Hepatocyte (in vitro differentiated cells): ENCODE results near the gene NIM1K. TPM values are rescaled to one million over a fixed set of nuclear protein-coding genes. Genes with fewer than 3 reads are reported as not detected.
"Not testable (repeated sequence)": the region's sequence is repeated elsewhere in the genome, so short reads cannot be mapped to it uniquely, and the experiment has no call there.

Experiments used
- DNase-seq: peaks from one replicate; pipeline ENCODE4 v3.0.0-alpha.2; 2016; ENCODE audit warnings: low spot score
- H2AFZ ChIP-seq: fragments of 200-600 bp; sonication (generic); 2 replicates; pipeline ENCODE4 v1.6.0; 2016; ENCODE audit warnings: antibody characterized with exemption, mild to moderate bottlenecking
- H3K27ac ChIP-seq: fragments of 200-600 bp; sonication (generic); 2 replicates; pipeline ENCODE4 v1.5.1; 2016; ENCODE audit warnings: mild to moderate bottlenecking
- H3K27me3 ChIP-seq: fragments of 200-600 bp; sonication (generic); 2 replicates; pipeline ENCODE4 v1.6.1; 2016
- H3K36me3 ChIP-seq: fragments of 200-600 bp; sonication (generic); replicated peaks from 2 replicates; pipeline ENCODE4 v1.5.1; 2016; ENCODE audit warnings: low read depth; ENCODE audit not compliant: insufficient read depth
- H3K4me1 ChIP-seq: fragments of 200-600 bp; sonication (generic); 2 replicates; pipeline ENCODE4 v1.5.1; 2016; ENCODE audit warnings: mild to moderate bottlenecking, moderate library complexity; ENCODE audit not compliant: insufficient read depth
- H3K4me2 ChIP-seq: fragments of 200-600 bp; sonication (generic); 2 replicates; pipeline ENCODE4 v1.6.0; 2016
- H3K4me3 ChIP-seq: fragments of 200-600 bp; sonication (generic); 2 replicates; pipeline ENCODE4 v1.5.1; 2016; ENCODE audit warnings: mild to moderate bottlenecking
- H3K79me2 ChIP-seq: fragments of 200-600 bp; sonication (generic); 2 replicates; pipeline ENCODE4 v1.6.0; 2017; ENCODE audit warnings: mild to moderate bottlenecking
- H3K9me2 ChIP-seq: fragments of 200-600 bp; sonication (generic); replicated peaks from 2 replicates; pipeline ENCODE4 v1.6.0; 2017; ENCODE audit warnings: mild to moderate bottlenecking; ENCODE audit not compliant: insufficient read depth
- H3K9me3 ChIP-seq: fragments of 200-600 bp; sonication (generic); 2 replicates; pipeline ENCODE4 v1.5.1; 2016; ENCODE audit warnings: low read depth, mild to moderate bottlenecking
- H4K20me1 ChIP-seq: fragments of 200-600 bp; sonication (generic); 2 replicates; pipeline ENCODE4 v1.6.0; 2016; ENCODE audit warnings: mild to moderate bottlenecking; ENCODE audit not compliant: insufficient read depth, poor library complexity, severe bottlenecking
- CTCF ChIP-seq: fragments of 200-600 bp; sonication (generic); IDR thresholded peaks from 2 replicates; pipeline ENCODE4 v1.5.1; 2016; ENCODE audit warnings: antibody characterized with exemption, mild to moderate bottlenecking; ENCODE audit not compliant: poor library complexity
- EZH2 ChIP-seq: fragments of 200-600 bp; sonication (generic); IDR thresholded peaks from 2 replicates; pipeline ENCODE4 v1.6.1; 2016; ENCODE audit warnings: antibody characterized with exemption, mild to moderate bottlenecking, borderline replicate concordance
- EZH2phosphoT487 ChIP-seq: fragments of 200-600 bp; sonication (generic); IDR thresholded peaks from one replicate; pipeline ENCODE4 v1.6.1; 2018; ENCODE audit warnings: antibody characterized with exemption, mild to moderate bottlenecking, low read depth, moderate library complexity; ENCODE audit not compliant: unreplicated experiment, severe bottlenecking
- WGBS: methylation state at CpG from one replicate; pipeline ENCODE4 v1.1.6; 2016; ENCODE audit warnings: low lambda C conversion rate; ENCODE audit errors: missing lambda C conversion rate; 5-methylcytosine and 5-hydroxymethylcytosine counted together
- polyA plus RNA-seq: library from polyadenylated mRNA; unstranded; fragments of >200 nt; fragmentation: Nextera tagmentation; extraction: Ambion mirVana; gene quantifications from 2 replicates; pipeline ENCODE4 v1.2.1, GENCODE V29; 2016
- total RNA-seq: library from RNA; depleted of rRNA; stranded (reverse); fragments of >200 nt; gene quantifications from 2 replicates; pipeline ENCODE4 v1.2.3, GENCODE V29; 2014

Gene NIM1K
- total and polyA plus RNA-seq, 2 experiments from 2014 or later, result not detected

GRCh38 chr5:43258116-43258515 lies 66.1 kb downstream of the NIM1K start:
- Histone ChIP-seq H3K79me2 (no peaks in the 10 kb centered on the region), H3K4me2 (no peak overlapping the region), H3K4me3 (no peak overlapping the region), H3K9me3 (no peaks in the 10 kb centered on the region), H3K27ac (no peak overlapping the region), H3K9me2 (no peaks in the 10 kb centered on the region), H3K36me3 (no peaks in the 10 kb centered on the region), H3K27me3 (no peaks in the 10 kb centered on the region), H4K20me1 (no peaks in the 10 kb centered on the region), H2AFZ (no peak overlapping the region), H3K4me1 (no peaks in the 10 kb centered on the region)
- WGBS, result 100% methylated on average over 1 of the region's 1 CpG
- no peak for TF ChIP-seq EZH2phosphoT487
- TF ChIP-seq EZH2, result no peak
- TF ChIP-seq CTCF, result no peak
- DNase-seq, result no peak

DNA sequence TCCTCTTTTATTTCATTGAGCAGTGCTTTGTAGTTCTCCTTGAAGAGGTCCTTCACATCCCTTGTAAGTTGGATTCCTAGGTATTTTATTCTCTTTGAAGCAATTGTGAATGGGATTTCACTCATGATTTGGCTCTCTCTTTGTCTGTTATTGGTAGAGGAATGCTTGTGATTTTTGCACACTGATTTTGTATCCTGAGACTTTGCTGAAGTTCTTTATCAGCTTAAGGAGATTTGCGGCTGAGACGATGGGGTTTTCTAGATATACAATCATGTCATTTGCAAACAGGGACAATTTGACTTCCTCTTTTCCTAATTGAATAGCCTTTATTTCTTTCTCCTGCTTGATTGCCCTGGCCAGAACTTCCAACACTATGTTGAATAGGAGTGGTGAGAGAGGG lies 70.2 kb downstream of the NIM1K start:
- WGBS, result 80% methylated on average over 2 of the region's 2 CpGs
- not testable (repeated sequence) for H3K4me3 ChIP-seq, H2AFZ ChIP-seq, H3K36me3 ChIP-seq, H3K9me2 ChIP-seq, H3K27me3 ChIP-seq, H3K9me3 ChIP-seq, H4K20me1 ChIP-seq, H3K4me1 ChIP-seq, H3K4me2 ChIP-seq, DNase-seq, H3K79me2 ChIP-seq, H3K27ac ChIP-seq

- Histone ChIP-seq H3K9me2 (no peaks in the 10 kb centered on the region), H4K20me1 (no peaks in the 10 kb centered on the region), H2AFZ (no peak overlapping the region), H3K27ac (no peak overlapping the region), H3K36me3 (no peaks in the 10 kb centered on the region), H3K27me3 (no peaks in the 10 kb centered on the region), H3K4me1 (no peaks in the 10 kb centered on the region), H3K79me2 (no peaks in the 10 kb centered on the region), H3K4me3 (no peak overlapping the region), H3K4me2 (no peak overlapping the region), H3K9me3 (no peaks in the 10 kb centered on the region)
- DNase-seq, result no peak
- no peak for TF ChIP-seq EZH2phosphoT487
- no peak for TF ChIP-seq EZH2
- no peak for TF ChIP-seq CTCF
- 81% methylated on average over 1 of the region's 1 CpG for WGBS
These were observed 76.3 kb downstream of the NIM1K start for GRCh38 chr5:43268188-43268820.

GRCh38 chr5:43270645-43271044 lies 78.6 kb downstream of the NIM1K start:
- no peaks in the 10 kb centered on the region for H3K36me3 ChIP-seq
- no peak overlapping the region for H3K4me2 ChIP-seq
- WGBS, result 88% methylated on average over 1 of the region's 1 CpG
- H4K20me1 ChIP-seq, result no peaks in the 10 kb centered on the region
- no peak overlapping the region for H3K27ac ChIP-seq
- TF ChIP-seq EZH2 (no peak), CTCF (no peak), EZH2phosphoT487 (no peak)
- no peak for DNase-seq
- no peaks in the 10 kb centered on the region for H3K9me3 ChIP-seq
- H3K27me3 ChIP-seq, result no peaks in the 10 kb centered on the region
- H3K79me2 ChIP-seq, result no peaks in the 10 kb centered on the region
- no peaks in the 10 kb centered on the region for H3K9me2 ChIP-seq
- H2AFZ ChIP-seq, result no peak overlapping the region
- peaks cover 4% of the 10 kb centered on the region for H3K4me1 ChIP-seq
- H3K4me3 ChIP-seq, result no peak overlapping the region
